Progenitor cell of endocrine pancreas (in vitro differentiated cells): ENCODE results near the gene TRIM71. TPM values are rescaled to one million over a fixed set of nuclear protein-coding genes. Genes with fewer than 3 reads are reported as not detected.

Experiments used
- DNase-seq: peaks from one replicate; pipeline ENCODE4 v3.0.0; 2021; ENCODE audit warnings: low spot score; ENCODE audit not compliant: unreplicated experiment
- H3K27ac Mint-ChIP-seq: 2 replicates; pipeline ENCODE4 v1.8.0; 2021; ENCODE audit warnings: mild to moderate bottlenecking, moderate library complexity, mixed read lengths
- H3K27me3 Mint-ChIP-seq: 2 replicates; pipeline ENCODE4 v1.8.0; 2021; ENCODE audit warnings: mixed read lengths
- H3K36me3 Mint-ChIP-seq: 2 replicates; pipeline ENCODE4 v1.8.0; 2022; ENCODE audit warnings: mixed read lengths; ENCODE audit not compliant: insufficient read depth
- H3K4me1 Mint-ChIP-seq: 2 replicates; pipeline ENCODE4 v1.8.0; 2021; ENCODE audit warnings: low read depth, mixed read lengths
- H3K4me3 Mint-ChIP-seq: 2 replicates; pipeline ENCODE4 v1.8.0; 2021; ENCODE audit warnings: low read depth, mild to moderate bottlenecking, moderate library complexity, mixed read lengths
- H3K9me3 Mint-ChIP-seq: 2 replicates; pipeline ENCODE4 v1.8.0; 2021; ENCODE audit warnings: low read depth, mixed read lengths
- CTCF ChIP-seq: fragments of 200-600 bp; sonication (generic); IDR thresholded peaks from one replicate; pipeline ENCODE4 v1.5.0; 2021; ENCODE audit warnings: antibody characterized with exemption, mild to moderate bottlenecking; ENCODE audit not compliant: unreplicated experiment
- total RNA-seq: library from RNA; stranded (reverse); gene quantifications from 2 replicates; pipeline ENCODE4 v1.2.1, GENCODE V29; 2021

TRIM71 gene
- total RNA-seq, 1 donor from 2014 or later: 61.3 TPM

DNA sequence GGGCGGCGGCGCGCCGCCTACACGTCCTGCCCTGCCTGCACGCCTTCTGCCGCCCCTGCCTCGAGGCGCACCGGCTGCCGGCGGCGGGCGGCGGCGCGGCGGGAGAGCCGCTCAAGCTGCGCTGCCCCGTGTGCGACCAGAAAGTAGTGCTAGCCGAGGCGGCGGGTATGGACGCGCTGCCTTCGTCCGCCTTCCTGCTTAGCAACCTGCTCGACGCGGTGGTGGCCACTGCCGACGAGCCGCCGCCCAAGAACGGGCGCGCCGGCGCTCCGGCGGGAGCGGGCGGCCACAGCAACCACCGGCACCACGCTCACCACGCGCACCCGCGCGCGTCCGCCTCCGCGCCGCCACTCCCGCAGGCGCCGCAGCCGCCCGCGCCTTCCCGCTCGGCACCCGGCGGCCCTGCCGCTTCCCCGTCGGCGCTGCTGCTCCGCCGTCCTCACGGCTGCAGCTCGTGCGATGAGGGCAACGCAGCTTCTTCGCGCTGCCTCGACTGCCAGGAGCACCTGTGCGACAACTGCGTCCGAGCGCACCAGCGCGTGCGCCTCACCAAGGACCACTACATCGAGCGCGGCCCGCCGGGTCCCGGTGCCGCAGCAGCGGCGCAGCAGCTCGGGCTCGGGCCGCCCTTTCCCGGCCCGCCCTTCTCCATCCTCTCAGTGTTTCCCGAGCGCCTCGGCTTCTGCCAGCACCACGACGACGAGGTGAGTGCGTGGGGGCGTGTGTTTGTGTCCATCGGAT lies 602 bp downstream of the TRIM71 start:
- no peaks in the 10 kb centered on the region for H3K27me3 Mint-ChIP-seq

DNA sequence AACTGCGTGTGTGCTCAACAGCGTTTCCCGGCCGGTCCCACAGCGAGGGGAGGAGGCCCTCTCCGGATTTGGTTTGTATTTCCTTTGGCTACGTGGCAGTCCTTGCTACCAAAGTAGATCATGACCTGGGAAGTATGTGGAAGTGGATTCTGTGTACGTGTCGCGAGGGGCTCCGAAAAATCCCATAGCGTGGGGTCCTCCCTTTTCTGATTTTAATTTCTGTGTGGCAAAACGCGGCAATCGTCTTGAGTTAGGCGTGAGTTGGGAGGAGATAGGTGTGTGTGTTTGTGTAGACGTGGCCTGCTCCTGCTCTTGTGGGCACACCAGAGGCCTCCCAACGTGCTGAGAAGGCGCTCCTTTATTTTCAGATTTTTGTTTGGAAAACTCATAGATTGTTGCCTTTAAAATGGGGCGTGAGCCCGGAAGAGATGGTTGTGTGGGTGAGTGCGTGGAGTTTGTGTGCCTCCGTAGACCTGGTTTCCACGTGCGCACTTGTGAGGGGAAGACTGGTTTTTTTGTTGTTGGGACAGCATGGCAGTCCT lies 1.2 kb downstream of the TRIM71 start:
- H3K27ac Mint-ChIP-seq: peak overlapping the region; percentile 91
- TF ChIP-seq CTCF: no peak

More for the DNA sequence above, 602 bp downstream of the TRIM71 start:
- Mint-ChIP-seq H3K27ac (peak overlapping the region; percentile 91), H3K4me3 (peak overlapping the region; percentile 91), H3K36me3 (peaks cover 9% of the 10 kb centered on the region), H3K4me1 (peaks cover 56% of the 10 kb centered on the region), H3K9me3 (no peaks in the 10 kb centered on the region)
- no peak for TF ChIP-seq CTCF
- DNase-seq: peak; percentile 24

DNA sequence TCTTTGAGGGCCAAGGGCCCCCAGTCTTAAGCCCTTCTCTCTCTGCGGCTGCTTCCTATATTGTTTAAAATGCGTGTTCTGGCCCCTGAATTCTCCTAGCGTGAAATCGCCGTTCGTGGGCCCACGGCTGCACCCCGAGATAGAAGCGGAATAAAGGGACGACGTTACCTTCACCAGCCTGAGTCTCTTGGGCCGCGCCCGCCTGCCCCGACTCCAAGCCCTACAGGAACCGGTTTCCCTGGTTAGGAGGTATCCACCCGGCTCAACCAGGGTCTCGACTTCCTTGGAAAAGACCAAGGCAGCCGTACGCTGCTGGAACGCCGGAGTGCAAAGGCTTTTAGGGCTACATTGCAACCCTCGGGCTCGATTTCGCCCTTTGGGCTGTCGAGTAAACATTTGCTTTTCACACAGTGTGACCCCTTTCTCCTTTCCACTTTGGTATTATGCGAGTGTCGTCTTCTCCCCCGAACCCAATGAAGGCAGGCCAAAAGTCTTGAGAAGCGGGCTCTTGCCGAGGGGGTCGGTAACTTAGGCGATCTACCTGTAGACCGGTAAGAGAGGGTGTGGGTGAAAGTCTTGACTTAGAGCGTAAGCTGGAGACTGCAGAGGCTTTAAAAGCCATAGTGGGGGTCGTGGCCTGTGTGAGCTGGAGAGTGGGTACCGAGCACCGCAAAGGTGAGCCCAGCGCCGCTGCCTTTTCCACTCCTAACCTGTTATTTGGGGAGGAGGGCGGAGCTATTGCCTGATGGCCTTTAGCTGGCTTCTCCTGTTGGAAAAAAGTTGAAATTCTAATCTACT lies 2.0 kb downstream of the TRIM71 start:
- Mint-ChIP-seq H3K4me1 (peaks cover 50% of the 10 kb centered on the region), H3K9me3 (no peaks in the 10 kb centered on the region), H3K27me3 (no peaks in the 10 kb centered on the region), H3K36me3 (peaks cover 10% of the 10 kb centered on the region), H3K4me3 (peak overlapping the region; percentile 91), H3K27ac (peak overlapping the region; percentile 91)
- peak; percentile 40 for DNase-seq
- no peak for TF ChIP-seq CTCF

More for the DNA sequence above, 1.2 kb downstream of the TRIM71 start:
- Mint-ChIP-seq H3K9me3 (no peaks in the 10 kb centered on the region), H3K4me3 (peak overlapping the region; percentile 91), H3K36me3 (peaks cover 10% of the 10 kb centered on the region), H3K4me1 (peaks cover 56% of the 10 kb centered on the region), H3K27me3 (no peaks in the 10 kb centered on the region)
- no peak for DNase-seq

DNA sequence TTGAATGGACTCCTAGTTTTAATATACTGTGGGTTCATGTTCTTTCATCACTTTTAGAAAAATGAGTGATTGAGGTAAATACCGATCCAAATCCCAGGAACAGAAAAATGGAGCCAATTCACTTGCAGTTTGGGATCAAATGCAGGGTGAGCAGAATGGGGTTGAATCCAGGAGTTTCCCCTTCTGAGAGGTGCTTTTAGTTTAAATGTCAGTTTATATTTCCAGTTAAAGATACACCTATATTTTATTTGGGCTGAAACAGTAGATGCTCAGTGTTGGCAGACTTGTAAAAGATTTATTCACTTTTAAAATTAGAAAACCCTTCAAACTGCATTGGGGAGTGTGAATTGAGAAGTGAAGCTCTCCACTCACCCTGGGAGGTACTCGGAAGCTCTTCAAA lies 2.6 kb downstream of the TRIM71 start:
- DNase-seq: no peak
- Mint-ChIP-seq H3K9me3 (no peaks in the 10 kb centered on the region), H3K4me1 (peaks cover 47% of the 10 kb centered on the region), H3K27ac (peak overlapping the region; percentile 91), H3K4me3 (peak overlapping the region; percentile 91), H3K36me3 (peaks cover 10% of the 10 kb centered on the region), H3K27me3 (no peaks in the 10 kb centered on the region)
- TF ChIP-seq CTCF: no peak

GRCh38 chr3:32820971-32821685 lies 3.3 kb downstream of the TRIM71 start:
- Mint-ChIP-seq H3K36me3 (peaks cover 10% of the 10 kb centered on the region), H3K27me3 (no peaks in the 10 kb centered on the region), H3K4me1 (peaks cover 42% of the 10 kb centered on the region), H3K27ac (no peak overlapping the region), H3K9me3 (no peaks in the 10 kb centered on the region), H3K4me3 (peak overlapping the region; percentile 91)
- TF ChIP-seq CTCF: no peak
- DNase-seq: no peak
